H1 (cell line): ENCODE data around the gene LRATD1. TPM values are rescaled to one million over a fixed set of nuclear protein-coding genes. Genes with fewer than 3 reads are reported as not detected.

ENCODE experiments used
- CTCF ChIA-PET: fragments of 300-600 bp; sonication (Branson Sonifier 250); formaldehyde crosslinking; loops from one replicate; lab custom pipeline; 2021; ENCODE audit not compliant: partially characterized antibody; lab: Charles Lee
- POLR2A ChIA-PET: fragments of 300-600 bp; sonication (Branson Sonifier 250); formaldehyde crosslinking; loops from one replicate; lab custom pipeline; 2021; ENCODE audit warnings: inconsistent platforms; ENCODE audit not compliant: partially characterized antibody; lab: Charles Lee
- DNase-seq, 2 experiments: peaks; one replicate each; pipeline versions ENCODE4 v3.0.0 to v3.0.0-alpha.2; 2010 to 2022; ENCODE audit warnings: low spot score in 2 of 2, low read depth in 1 of 2, mixed read lengths in 1 of 2
- FAIRE-seq: peaks from 2 replicates; lab custom pipeline; 2011; peaks lifted over from hg19 to GRCh38; lab: Jason Lieb, UNC
- H2AFZ ChIP-seq: 2 replicates; pipeline ENCODE4 v1.8.1; 2012; ENCODE audit warnings: low read length, inconsistent platforms
- H2AK5ac ChIP-seq: 2 replicates; pipeline ENCODE4 v1.6.1; 2013; ENCODE audit warnings: low read depth, low read length
- H2BK120ac ChIP-seq: replicated peaks from 2 replicates; pipeline ENCODE3; 2013; ENCODE audit warnings: low read depth, low read length, inconsistent platforms
- H2BK12ac ChIP-seq: 2 replicates; pipeline ENCODE4 v1.6.1; 2013; ENCODE audit warnings: low read depth, low read length
- H2BK15ac ChIP-seq: 2 replicates; pipeline ENCODE4 v1.6.1; 2013; ENCODE audit warnings: low read length
- H2BK20ac ChIP-seq: 2 replicates; pipeline ENCODE4 v1.6.1; 2013; ENCODE audit warnings: low read length
- H2BK5ac ChIP-seq: 2 replicates; pipeline ENCODE4 v1.6.1; 2013; ENCODE audit warnings: low read depth, low read length
- H3K14ac ChIP-seq: 2 replicates; pipeline ENCODE4 v1.6.1; 2013; ENCODE audit warnings: inconsistent platforms; ENCODE audit not compliant: insufficient read length
- H3K18ac ChIP-seq: 2 replicates; pipeline ENCODE4 v1.6.1; 2013; ENCODE audit warnings: low read length; ENCODE audit errors: extremely low read depth
- H3K23ac ChIP-seq: 2 replicates; pipeline ENCODE4 v1.6.1; 2013; ENCODE audit warnings: inconsistent platforms; ENCODE audit not compliant: insufficient read length
- H3K23me2 ChIP-seq: 2 replicates; pipeline ENCODE4 v1.6.1; 2013; ENCODE audit warnings: low read depth, low read length
- H3K27ac ChIP-seq: 2 replicates; pipeline ENCODE4 v1.6.1; 2011; ENCODE audit warnings: low read depth, low read length, inconsistent platforms
- H3K27me3 ChIP-seq, 4 experiments: replicated peaks in 1 of 4; 1 replicate in 1 of 4; 2 replicates in 3 of 4; pipeline versions ENCODE4 v1.6.1 to v1.8.1; 2011 to 2013; ENCODE audit warnings: low read length in 3 of 4, mild to moderate bottlenecking in 3 of 4, inconsistent platforms in 2 of 4, mixed read lengths in 2 of 4, moderate library complexity in 1 of 4; ENCODE audit not compliant: control insufficient read depth in 3 of 4, insufficient read depth in 3 of 4; ENCODE audit errors: extremely low read depth in 1 of 4
- H3K36me3 ChIP-seq, 4 experiments: 2 replicates each; pipeline versions ENCODE4 v1.6.1 to v1.8.1; 2011 to 2013; ENCODE audit warnings: mild to moderate bottlenecking in 4 of 4, low read length in 3 of 4, moderate library complexity in 2 of 4, control low read depth in 1 of 4, inconsistent platforms in 1 of 4; ENCODE audit not compliant: insufficient read depth in 4 of 4, control insufficient read depth in 2 of 4
- H3K4ac ChIP-seq: replicated peaks from 2 replicates; pipeline ENCODE3; 2013; ENCODE audit warnings: low read length, low read depth, mixed read lengths, inconsistent platforms; ENCODE audit not compliant: insufficient read length
- H3K4me1 ChIP-seq, 4 experiments: replicated peaks in 1 of 4; 1 replicate in 1 of 4; 2 replicates in 3 of 4; pipeline versions ENCODE4 v1.6.1 to v1.8.1; 2011 to 2013; ENCODE audit warnings: low read length in 3 of 4, inconsistent platforms in 2 of 4, mixed read lengths in 1 of 4; ENCODE audit not compliant: insufficient read depth in 4 of 4, control insufficient read depth in 3 of 4
- H3K4me2 ChIP-seq, 2 experiments: 2 replicates each; pipeline versions ENCODE4 v1.6.1 to v1.8.1; 2011 to 2013; ENCODE audit warnings: low read depth in 2 of 2, low read length in 2 of 2, control low read depth in 1 of 2, inconsistent platforms in 1 of 2, mild to moderate bottlenecking in 1 of 2; ENCODE audit not compliant: insufficient read depth in 1 of 2
- H3K4me3 ChIP-seq, 4 experiments: fragments of 200-600, 300-600 bp in 1 of 4; sonication (generic), shearing (Covaris generic), sonication (Bioruptor Twin) in 1 of 4; 2 replicates each; pipeline versions ENCODE4 v1.5.1 to v1.8.1; 2011 to 2016; ENCODE audit warnings: low read length in 4 of 4, low read depth in 3 of 4, control low read depth in 2 of 4, inconsistent platforms in 2 of 4, mild to moderate bottlenecking in 2 of 4, mixed read lengths in 1 of 4, moderate library complexity in 1 of 4; ENCODE audit not compliant: insufficient read depth in 2 of 4; ENCODE audit errors: extremely low read depth in 1 of 4
- H3K56ac ChIP-seq: replicated peaks from 2 replicates; pipeline ENCODE3; 2013; ENCODE audit warnings: low read depth, mild to moderate bottlenecking, mixed read lengths, low read length, inconsistent platforms; ENCODE audit not compliant: insufficient read length
- H3K79me1 ChIP-seq: 2 replicates; pipeline ENCODE4 v1.6.1; 2013; ENCODE audit warnings: low read depth, low read length, control low read depth
- H3K79me2 ChIP-seq, 2 experiments: 2 replicates each; pipeline versions ENCODE4 v1.6.1 to v1.8.1; 2012 to 2013; ENCODE audit warnings: low read length in 2 of 2, mild to moderate bottlenecking in 2 of 2, inconsistent platforms in 1 of 2; ENCODE audit not compliant: insufficient read depth in 2 of 2, control insufficient read depth in 1 of 2
- H3K9ac ChIP-seq, 4 experiments: replicated peaks in 1 of 4; 1 replicate in 1 of 4; 2 replicates in 3 of 4; pipeline versions ENCODE4 v1.6.1 to v1.8.1; 2011 to 2013; ENCODE audit warnings: low read depth in 3 of 4, low read length in 3 of 4, control low read depth in 2 of 4, mild to moderate bottlenecking in 2 of 4, moderate library complexity in 2 of 4, inconsistent platforms in 1 of 4; ENCODE audit errors: extremely low read depth in 1 of 4
- H3K9me3 ChIP-seq, 2 experiments: 2 replicates each; pipeline versions ENCODE4 v1.6.1 to v1.8.1; 2012 to 2013; ENCODE audit warnings: mild to moderate bottlenecking in 2 of 2, moderate library complexity in 2 of 2, control low read depth in 1 of 2, inconsistent platforms in 1 of 2, low read depth in 1 of 2, low read length in 1 of 2, mixed read lengths in 1 of 2; ENCODE audit not compliant: insufficient read depth in 2 of 2
- H4K20me1 ChIP-seq, 2 experiments: replicated peaks in 1 of 2; 2 replicates each; pipeline versions ENCODE3 to v1.8.1; 2011 to 2013; ENCODE audit warnings: inconsistent platforms in 2 of 2, low read length in 2 of 2, mild to moderate bottlenecking in 1 of 2; ENCODE audit not compliant: insufficient read depth in 2 of 2, control insufficient read depth in 1 of 2
- H4K5ac ChIP-seq: 2 replicates; pipeline ENCODE4 v1.6.1; 2013; ENCODE audit warnings: low read length, low read depth, mixed read lengths, inconsistent platforms; ENCODE audit not compliant: insufficient read length
- H4K8ac ChIP-seq: 2 replicates; pipeline ENCODE4 v1.8.0; 2013; ENCODE audit warnings: mild to moderate bottlenecking, moderate library complexity, low read length, inconsistent platforms; ENCODE audit not compliant: insufficient read depth; ENCODE audit errors: extremely low read depth
- H4K91ac ChIP-seq: replicated peaks from 2 replicates; pipeline ENCODE3; 2013; ENCODE audit warnings: low read length, mixed read lengths, inconsistent platforms; ENCODE audit not compliant: insufficient read length
- ASH2L ChIP-seq: fragments of 200-600, 300-600 bp; sonication (generic); IDR thresholded peaks from one replicate; pipeline ENCODE4 v1.7.1; 2017; ENCODE audit warnings: low read length
- BACH1 ChIP-seq: IDR thresholded peaks from 2 replicates; pipeline ENCODE4 v1.6.1; 2012; ENCODE audit warnings: low read length, improper control_type of control experiment
- BCL11A ChIP-seq, 2 experiments: IDR thresholded peaks; one replicate each; pipeline ENCODE4 v1.6.1; 2011; ENCODE audit warnings: low read depth in 2 of 2, low read length in 2 of 2, mild to moderate bottlenecking in 2 of 2
- CBX8 ChIP-seq: fragments of 300-800, 300-1000 bp; sonication (generic); IDR thresholded peaks from 2 replicates; pipeline ENCODE4 v1.7.1; 2016; ENCODE audit warnings: low read depth, low read length, borderline replicate concordance
- CTCF ChIP-seq, 3 experiments: IDR thresholded peaks; 1 replicate in 2 of 3; 2 replicates in 1 of 3; pipeline versions ENCODE4 v1.5.1 to v1.6.1; 2011; ENCODE audit warnings: low read length in 3 of 3, mild to moderate bottlenecking in 3 of 3, inconsistent platforms in 2 of 3, low read depth in 1 of 3, moderate library complexity in 1 of 3; ENCODE audit not compliant: insufficient read depth in 1 of 3; ENCODE audit errors: control extremely low read depth in 1 of 3
- FOSL1 ChIP-seq: IDR thresholded peaks from 2 replicates; pipeline ENCODE4 v1.6.1; 2011; ENCODE audit warnings: mild to moderate bottlenecking, low read depth, low read length, moderate library complexity; ENCODE audit not compliant: insufficient read depth
- GABPA ChIP-seq: IDR thresholded peaks from 2 replicates; pipeline ENCODE4 v1.6.1; 2011; ENCODE audit warnings: mild to moderate bottlenecking, low read length, moderate library complexity, borderline replicate concordance; ENCODE audit not compliant: insufficient read depth
- JUND ChIP-seq: IDR thresholded peaks from 2 replicates; pipeline ENCODE4 v1.6.1; 2011; ENCODE audit warnings: mild to moderate bottlenecking, improper control_type of control experiment, low read length
- KDM5A ChIP-seq: fragments of 200-600 bp; IDR thresholded peaks from 2 replicates; pipeline ENCODE4 v1.7.1; 2012; ENCODE audit warnings: mild to moderate bottlenecking, low read length, inconsistent platforms, mixed read lengths
- RAD21 ChIP-seq, 2 experiments: IDR thresholded peaks in 1 of 2; conservative IDR thresholded peaks in 1 of 2; 2 replicates each; pipeline ENCODE4 v1.6.1; 2011; ENCODE audit warnings: low read depth in 2 of 2, low read length in 2 of 2, improper control_type of control experiment in 1 of 2, inconsistent platforms in 1 of 2, mild to moderate bottlenecking in 1 of 2, moderate library complexity in 1 of 2
- RXRA ChIP-seq: IDR thresholded peaks from 2 replicates; pipeline ENCODE4 v1.6.1; 2011; ENCODE audit warnings: low read depth, mild to moderate bottlenecking, low read length, moderate library complexity; ENCODE audit not compliant: insufficient read depth
- SIRT6 ChIP-seq: IDR thresholded peaks from one replicate; pipeline ENCODE4 v1.7.1; 2012; ENCODE audit warnings: low read length, inconsistent platforms
- SIX5 ChIP-seq: IDR thresholded peaks from 2 replicates; pipeline ENCODE4 v1.6.1; 2011; ENCODE audit warnings: mild to moderate bottlenecking, low read depth, low read length
- polyA plus RNA-seq, 7 experiments: library from polyadenylated mRNA; depleted of rRNA in 3 of 7; stranded (reverse) in 5 of 7; unstranded in 2 of 7; fragments of >200 nt in 5 of 7; fragments of 200-250 nt in 2 of 7; gene quantifications; 1 replicate in 5 of 7; 2 replicates in 1 of 7; 4 replicates in 1 of 7; pipeline versions ENCODE4 v1.2.1 to v1.2.3, GENCODE V29; 2011 to 2013; ENCODE audit warnings: missing spikeins in 2 of 7, mixed read lengths in 2 of 7
- total RNA-seq: library from RNA; stranded (reverse); fragmentation: NEBNext Ultra II Directional; extraction: Animal tissue kit (Norgen Biotek cat#: 25700); gene quantifications from 2 replicates; pipeline ENCODE4 v1.2.1, GENCODE V29; 2021

Gene LRATD1
- total and polyA plus RNA-seq, 2 of the 8 experiments (the other 6 are each of a cell fraction or from before 2014, with no cell fraction given), result 1.2 to 2.3 TPM

GRCh38 chr2:14650066-14650465, 17.5 kb downstream of the LRATD1 start:
- Histone ChIP-seq H3K27me3 (no peaks in the 10 kb centered on the region), H4K91ac (no peak overlapping the region), H3K79me1 (no peaks in the 10 kb centered on the region), H4K20me1 (no peaks in the 10 kb centered on the region), H3K4me3 (no peak overlapping the region), H3K4ac (no peak overlapping the region), H3K36me3 (no peaks in the 10 kb centered on the region), H3K23me2 (no peaks in the 10 kb centered on the region), H3K23ac (no peak overlapping the region), H2BK20ac (no peak overlapping the region), H3K14ac (no peak overlapping the region), H2BK5ac (no peak overlapping the region), H3K27ac (no peak overlapping the region), H3K4me1 (no peaks in the 10 kb centered on the region), H3K79me2 (no peaks in the 10 kb centered on the region), H3K18ac (no peak overlapping the region), H4K5ac (no peak overlapping the region), H2AK5ac (no peak overlapping the region), H3K9me3 (no peaks in the 10 kb centered on the region), H2AFZ (no peak overlapping the region), H2BK120ac (no peak overlapping the region), H3K9ac (no peak overlapping the region), H2BK12ac (no peak overlapping the region), H3K56ac (no peak overlapping the region), H3K4me2 (no peak overlapping the region), H4K8ac (no peak overlapping the region), H2BK15ac (no peak overlapping the region)
- ChIA-PET CTCF (interaction anchor here (1.2 to 2.2 kb wide), 5 partner anchors 10 to 153 kb away, joined by 3 to 6 read pairs (median 3); no protein-coding TSS in a partner anchor), POLR2A (no interaction called here)
- FAIRE-seq, result no peak
- no peak for DNase-seq
- no peak for TF ChIP-seq BCL11A (IDR thresholded peaks at IDR 0.05; ENCODE audit: low read depth in 2 of 2, low read length in 2 of 2)
- no peak for TF ChIP-seq CBX8
- no peak for TF ChIP-seq SIX5
- TF ChIP-seq ASH2L, result no peak
- no peak for TF ChIP-seq CTCF (IDR thresholded peaks at IDR 0.05; ENCODE audit: control extremely low read depth in 1 of 3, insufficient read depth in 1 of 3, low read depth in 1 of 3, low read length in 3 of 3)
- no peak for TF ChIP-seq RAD21 (IDR thresholded peaks at IDR 0.05 in 1 of 2, conservative IDR thresholded peaks at IDR 0.05 in 1 of 2; ENCODE audit: low read depth in 2 of 2, low read length in 2 of 2)
- no peak for TF ChIP-seq FOSL1
- TF ChIP-seq GABPA, result no peak
- TF ChIP-seq JUND, result no peak
- TF ChIP-seq KDM5A, result no peak
- no peak for TF ChIP-seq SIRT6
- no peak for TF ChIP-seq BACH1
- TF ChIP-seq RXRA, result no peak
